NB4 (cell line): ENCODE measurements around the gene PPP2R5C.

Experiments
- DNase-seq: peaks from one replicate; pipeline ENCODE4 v3.0.0; 2010; ENCODE audit warnings: low read depth
- H3K4me3 ChIP-seq: one replicate; pipeline ENCODE4 v1.5.1; 2011; ENCODE audit warnings: mild to moderate bottlenecking, low read depth, low read length, moderate library complexity
- CTCF ChIP-seq: IDR thresholded peaks from one replicate; pipeline ENCODE4 v1.5.1; 2012; ENCODE audit warnings: low read depth, low read length
- MAX ChIP-seq: IDR thresholded peaks from 2 replicates; pipeline ENCODE4 v1.6.1; 2011; ENCODE audit warnings: low read depth, low read length
- MYC ChIP-seq: IDR thresholded peaks from 2 replicates; pipeline ENCODE4 v1.6.1; 2011; ENCODE audit warnings: low read depth, low read length
- POLR2A ChIP-seq: IDR thresholded peaks from 2 replicates; pipeline ENCODE4 v1.6.1; 2011; ENCODE audit warnings: mild to moderate bottlenecking; ENCODE audit not compliant: insufficient read length; ENCODE audit errors: extremely low read depth

PPP2R5C gene

GRCh38 chr14:101882141-101882935 is 120.8 kb downstream of the PPP2R5C start:
- H3K4me3 ChIP-seq, result no peak overlapping the region
- DNase-seq, result no peak
- TF ChIP-seq MYC (no peak), MAX (no peak), POLR2A (no peak), CTCF (no peak)

- no peak for DNase-seq
- no peak for TF ChIP-seq MYC
- no peak overlapping the region for H3K4me3 ChIP-seq
These were observed 122.8 kb downstream of the PPP2R5C start for GRCh38 chr14:101884089-101884933.

- TF ChIP-seq MAX (no peak), POLR2A (no peak), MYC (no peak), CTCF (no peak)
- no peak for DNase-seq
- no peak overlapping the region for H3K4me3 ChIP-seq
These were observed 123.5 kb downstream of the PPP2R5C start for GRCh38 chr14:101884934-101885576.

GRCh38 chr14:101887219-101887618 is 125.7 kb downstream of the PPP2R5C start:
- no peak for DNase-seq
- H3K4me3 ChIP-seq, result no peak overlapping the region
- no peak for TF ChIP-seq MYC
- no peak for TF ChIP-seq MAX
- no peak for TF ChIP-seq CTCF
- TF ChIP-seq POLR2A, result no peak

GRCh38 chr14:101888182-101888581 is 126.7 kb downstream of the PPP2R5C start:
- no peak for TF ChIP-seq MYC
- TF ChIP-seq MAX, result no peak
- TF ChIP-seq POLR2A, result no peak
- no peak for TF ChIP-seq CTCF
- DNase-seq, result no peak
- no peak overlapping the region for H3K4me3 ChIP-seq

GRCh38 chr14:101889366-101889765 is 127.9 kb downstream of the PPP2R5C start:
- no peak for TF ChIP-seq CTCF
- no peak for TF ChIP-seq MYC
- no peak for TF ChIP-seq POLR2A
- no peak for TF ChIP-seq MAX
- DNase-seq, result no peak
- H3K4me3 ChIP-seq, result no peak overlapping the region
